GM18520 (cell line): ENCODE data around the gene CAPNS1.

ENCODE experiments used
- ATAC-seq: cut with Tn5 transposase; IDR thresholded peaks from one replicate; pipeline ENCODE4 v1.9.1; 2021; ENCODE audit not compliant: unreplicated experiment

CAPNS1 gene

DNA sequence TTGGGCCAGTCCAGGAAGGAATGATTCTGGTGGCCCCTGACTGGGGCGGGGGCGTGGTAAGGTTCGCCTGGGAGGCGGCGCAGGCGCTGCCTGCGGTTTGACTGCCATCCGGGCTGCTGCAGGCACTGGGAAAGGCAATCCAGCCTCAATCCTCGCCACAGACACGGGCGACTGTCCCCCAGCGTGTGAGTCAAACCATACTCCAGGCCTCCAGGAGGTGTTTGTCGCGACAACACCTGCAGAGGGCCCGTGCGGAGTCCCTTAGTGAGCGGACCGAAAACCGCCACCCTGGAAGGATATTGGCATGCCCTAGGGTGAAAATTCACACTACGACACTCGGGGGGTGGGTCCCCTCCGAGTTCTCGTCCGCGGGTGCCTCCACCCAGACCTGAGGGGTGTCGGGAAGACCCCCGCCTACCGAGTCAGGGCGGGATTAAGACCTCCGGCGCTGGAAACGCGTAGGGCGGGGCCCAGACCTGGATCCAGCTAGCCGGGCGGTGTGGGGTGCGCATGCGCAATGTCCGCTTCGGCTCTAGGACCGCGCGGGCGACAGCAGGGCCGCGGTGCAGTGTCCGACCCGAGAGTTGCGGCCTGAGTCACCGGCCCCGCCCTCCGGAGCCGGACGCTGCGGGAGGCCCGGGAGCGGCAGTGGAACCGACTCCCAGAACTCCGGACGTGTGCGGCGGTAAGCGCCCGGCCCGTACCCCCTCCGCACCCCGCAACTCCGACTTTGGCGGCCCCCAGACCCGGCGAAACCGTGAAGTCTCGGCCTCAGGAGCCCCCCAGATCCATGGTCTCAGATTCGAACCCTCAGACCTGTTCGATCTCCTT, at the start of gene CAPNS1:
TSS of gene CAPNS1 (plus strand) at position 594 of the 831 bp plus-strand sequence. CDS start 946 bp downstream, outside the sequence.
- peak; percentile 77 for ATAC-seq

DNA sequence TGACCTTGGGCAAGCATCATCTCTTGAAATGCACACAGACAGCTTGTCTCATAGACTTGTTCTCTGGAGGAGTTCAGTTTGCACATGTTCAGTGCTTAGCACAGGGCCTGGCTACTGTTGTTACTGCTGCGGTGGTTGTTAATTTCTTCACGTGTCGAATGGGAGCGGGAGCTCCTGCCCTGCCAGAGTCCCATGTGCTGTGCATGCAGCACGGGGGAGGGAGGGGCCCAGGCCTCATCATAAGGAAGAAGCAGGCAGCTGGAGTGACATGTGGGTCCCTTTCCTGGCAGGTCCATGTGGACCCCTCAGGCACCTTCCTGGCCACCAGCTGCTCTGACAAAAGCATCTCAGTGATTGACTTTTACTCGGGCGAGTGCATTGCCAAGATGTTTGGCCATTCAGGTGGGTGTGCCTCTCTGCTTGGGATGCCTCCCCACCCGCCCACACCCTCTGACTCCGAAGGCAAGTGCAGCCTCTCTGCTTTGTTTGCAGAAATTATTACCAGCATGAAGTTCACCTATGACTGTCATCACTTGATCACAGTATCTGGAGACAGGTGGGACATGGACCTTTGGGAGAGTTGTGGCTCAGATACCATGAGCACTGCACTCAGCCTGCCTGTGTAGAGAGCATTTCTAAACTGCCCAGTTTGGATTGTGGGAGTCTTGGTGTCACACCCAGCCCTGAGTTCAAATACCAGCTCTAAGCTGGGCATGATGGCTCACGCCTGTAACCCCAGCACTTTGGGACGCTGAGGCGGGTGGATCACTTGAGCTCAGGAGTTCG, 48.8 kb upstream of the CAPNS1 start:
- ATAC-seq: no peak

DNA sequence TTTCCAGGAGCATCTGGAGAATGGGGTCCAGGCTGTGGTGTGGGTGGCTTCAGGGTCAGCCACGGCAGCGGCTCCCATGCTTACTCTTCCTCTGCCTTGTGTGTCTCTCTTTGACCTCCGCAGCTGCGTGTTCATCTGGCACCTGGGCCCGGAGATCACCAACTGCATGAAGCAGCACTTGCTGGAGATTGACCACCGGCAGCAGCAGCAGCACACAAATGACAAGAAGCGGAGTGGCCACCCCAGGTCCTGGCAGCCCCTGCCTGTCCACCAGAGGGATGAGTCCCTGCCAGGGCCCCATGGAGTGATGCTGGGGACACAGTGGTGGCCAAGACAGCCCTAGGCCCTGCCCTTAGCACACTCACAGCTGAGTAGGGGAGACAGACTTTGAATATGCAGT, 47.3 kb upstream of the CAPNS1 start:
- no peak for ATAC-seq

DNA sequence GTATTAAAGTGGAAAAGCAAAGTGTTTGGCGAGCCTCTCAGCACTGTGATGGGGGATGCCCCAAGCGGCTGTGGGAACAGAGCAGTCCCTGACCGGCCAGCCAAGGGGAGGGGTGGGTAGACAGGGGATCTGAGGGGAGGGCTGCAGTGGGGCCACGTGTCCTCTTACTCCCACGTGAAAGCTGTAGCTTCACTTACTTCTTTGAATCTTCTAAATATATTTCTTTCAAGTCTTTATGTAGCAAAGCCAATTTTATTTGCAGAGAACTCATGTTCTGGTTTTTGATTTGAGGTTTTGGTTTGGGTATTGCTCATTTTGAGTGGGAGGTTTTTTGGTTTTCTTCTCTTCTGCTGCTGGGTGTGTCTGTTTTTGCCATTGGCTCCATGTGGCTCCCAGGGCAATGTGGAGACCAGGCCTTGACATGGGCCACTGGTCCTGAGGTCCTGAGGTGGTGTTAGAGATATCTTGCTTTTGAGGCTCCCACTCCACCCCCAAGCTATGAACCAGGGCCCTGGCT, 46.7 kb upstream of the CAPNS1 start:
- no peak for ATAC-seq

DNA sequence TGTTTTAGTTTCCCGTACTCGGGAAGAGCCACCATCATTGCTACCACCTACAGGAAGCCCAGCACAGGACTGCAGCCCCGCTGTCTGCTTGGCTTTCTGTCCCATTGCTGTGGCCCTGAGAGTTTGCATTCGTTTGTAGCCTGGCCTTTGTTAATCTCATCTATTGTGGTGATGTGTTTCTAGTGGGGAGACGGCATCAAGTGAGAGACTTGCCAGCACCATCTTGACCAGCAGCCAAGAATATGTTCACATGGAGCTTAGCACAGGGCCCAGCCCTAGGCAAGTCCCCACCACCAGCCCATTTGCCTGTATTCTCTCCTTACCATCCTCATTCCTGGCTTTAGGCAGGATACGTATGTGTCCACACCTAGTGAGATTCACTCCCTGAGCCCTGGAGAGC, 46.2 kb upstream of the CAPNS1 start:
- no peak for ATAC-seq

DNA sequence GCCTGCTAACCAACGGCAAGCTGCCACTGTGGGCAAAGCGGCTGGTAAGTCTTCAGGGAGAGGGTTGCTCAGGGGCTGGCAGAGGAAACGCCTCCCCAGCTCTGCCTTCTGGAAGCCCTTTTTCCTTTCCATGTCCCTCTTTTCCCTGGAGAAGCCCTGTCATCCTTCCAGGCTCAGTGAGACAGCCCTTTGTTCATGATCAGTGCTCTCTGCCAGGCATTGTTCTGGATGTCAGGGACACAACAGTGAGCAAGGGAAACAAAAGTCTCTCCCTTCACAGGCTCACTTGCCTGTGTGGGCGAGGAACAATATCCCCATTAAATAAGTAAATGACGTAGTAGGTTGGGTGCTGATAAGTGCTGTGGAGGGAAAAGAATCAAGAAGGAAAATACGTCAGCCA, 42.8 kb upstream of the CAPNS1 start:
- ATAC-seq: no peak

DNA sequence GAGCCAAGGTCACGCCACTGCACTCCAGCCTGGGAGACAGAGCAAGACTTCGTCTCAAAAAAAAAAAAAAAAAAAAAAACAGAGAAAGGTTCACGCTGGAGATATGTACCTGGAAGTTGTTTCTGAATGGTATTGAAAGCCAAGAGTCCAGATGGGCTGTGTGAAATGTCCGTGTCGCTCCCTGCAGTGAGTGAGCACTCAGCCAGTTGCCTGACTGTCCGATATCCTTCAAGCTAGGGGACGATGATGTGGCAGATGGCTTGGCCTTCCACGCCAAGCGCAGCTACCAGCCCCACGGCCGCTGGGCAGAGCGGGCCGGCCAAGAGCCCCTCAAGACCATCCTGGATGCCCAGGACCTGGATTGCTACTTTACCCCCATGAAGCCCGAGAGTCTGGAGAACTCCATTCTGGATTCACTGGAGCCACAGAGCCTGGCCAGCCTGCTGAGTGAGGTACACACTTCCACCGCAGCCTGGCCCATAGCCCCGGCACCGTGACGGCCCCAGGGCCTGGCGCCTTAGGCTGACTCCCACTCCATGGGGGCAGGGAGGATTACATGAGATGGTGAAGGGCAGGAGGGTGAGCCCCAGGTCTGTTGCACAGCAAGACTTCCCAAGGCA, 40.6 kb upstream of the CAPNS1 start:
- ATAC-seq: no peak

DNA sequence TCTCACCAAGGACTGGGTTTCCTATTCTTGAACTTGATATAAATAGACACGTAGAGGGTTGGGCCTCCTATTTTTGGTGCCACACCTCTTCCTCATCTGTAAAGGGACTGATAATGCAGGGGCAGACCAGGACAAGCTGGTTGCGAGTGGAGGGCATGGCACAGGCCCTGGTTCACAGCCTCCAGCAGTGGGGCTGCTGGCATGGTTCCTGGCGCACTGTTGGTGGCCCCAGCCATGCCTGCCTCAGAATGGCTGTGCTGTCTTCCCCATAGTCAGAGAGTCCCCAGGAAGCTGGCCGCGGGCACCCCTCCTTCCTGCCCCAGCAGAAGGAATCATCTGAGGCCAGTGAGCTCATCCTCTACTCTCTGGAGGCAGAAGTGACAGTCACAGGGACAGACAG, 39.4 kb upstream of the CAPNS1 start:
- no peak for ATAC-seq

DNA sequence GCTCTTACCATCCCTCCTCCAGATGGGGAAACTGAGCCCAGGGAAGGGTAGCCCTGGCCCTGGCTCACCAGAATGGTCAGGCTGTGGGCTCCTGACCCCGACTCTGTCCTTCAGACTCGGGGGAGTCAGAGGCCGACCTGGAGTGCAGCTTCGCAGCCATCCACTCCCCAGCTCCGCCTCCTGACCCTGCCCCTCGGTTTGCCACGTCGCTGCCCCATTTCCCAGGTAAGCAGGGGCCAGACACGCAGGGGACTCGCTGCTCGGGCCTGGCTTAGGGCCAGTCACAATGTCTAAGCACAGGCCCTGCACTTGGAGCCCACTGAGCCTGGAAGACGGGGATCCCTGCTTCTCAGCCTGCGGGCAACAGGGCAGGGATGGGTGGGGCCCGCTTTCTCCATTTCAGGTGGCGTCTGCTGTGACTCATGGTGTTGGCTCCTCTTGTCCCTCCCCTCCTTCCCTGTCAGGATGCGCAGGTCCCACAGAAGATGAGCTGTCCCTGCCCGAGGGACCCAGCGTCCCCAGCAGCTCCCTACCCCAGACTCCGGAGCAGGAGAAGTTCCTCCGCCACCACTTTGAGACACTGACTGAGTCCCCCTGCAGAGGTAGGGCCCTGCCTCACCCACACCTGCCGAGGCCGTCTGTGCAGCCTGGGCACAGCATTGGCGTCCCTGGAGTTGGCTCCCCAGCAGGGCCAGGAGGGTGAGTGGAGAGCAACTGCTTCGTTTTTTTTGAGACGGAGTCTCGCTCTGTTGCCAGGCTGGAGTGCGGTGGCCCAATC, 38.1 kb upstream of the CAPNS1 start:
- no peak for ATAC-seq

DNA sequence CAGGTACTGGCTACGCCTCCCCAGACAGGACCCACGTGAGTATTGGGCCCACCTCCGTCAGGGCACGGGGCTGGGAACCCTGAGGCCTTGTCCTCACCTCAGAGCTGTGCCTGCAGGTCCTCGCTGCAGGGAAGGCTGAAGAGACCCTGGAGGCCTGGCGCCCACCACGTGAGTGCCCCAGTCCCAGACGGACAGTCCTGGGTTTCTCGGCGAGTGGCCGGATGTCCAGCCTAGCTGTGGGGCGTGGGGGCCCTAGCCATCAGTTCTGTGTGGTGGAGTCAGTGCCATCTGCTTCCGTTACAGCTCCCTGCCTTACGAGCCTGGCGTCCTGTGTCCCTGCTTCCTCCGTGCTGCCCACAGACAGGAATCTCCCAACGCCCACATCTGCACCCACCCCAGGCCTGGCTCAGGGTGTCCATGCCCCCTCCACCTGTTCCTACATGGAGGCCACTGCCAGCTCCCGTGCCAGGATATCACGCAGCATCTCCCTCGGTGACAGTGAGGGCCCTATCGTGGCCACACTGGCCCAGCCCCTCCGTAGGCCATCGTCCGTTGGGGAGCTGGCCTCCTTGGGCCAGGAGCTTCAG, 36.7 kb upstream of the CAPNS1 start:
- ATAC-seq: no peak

DNA sequence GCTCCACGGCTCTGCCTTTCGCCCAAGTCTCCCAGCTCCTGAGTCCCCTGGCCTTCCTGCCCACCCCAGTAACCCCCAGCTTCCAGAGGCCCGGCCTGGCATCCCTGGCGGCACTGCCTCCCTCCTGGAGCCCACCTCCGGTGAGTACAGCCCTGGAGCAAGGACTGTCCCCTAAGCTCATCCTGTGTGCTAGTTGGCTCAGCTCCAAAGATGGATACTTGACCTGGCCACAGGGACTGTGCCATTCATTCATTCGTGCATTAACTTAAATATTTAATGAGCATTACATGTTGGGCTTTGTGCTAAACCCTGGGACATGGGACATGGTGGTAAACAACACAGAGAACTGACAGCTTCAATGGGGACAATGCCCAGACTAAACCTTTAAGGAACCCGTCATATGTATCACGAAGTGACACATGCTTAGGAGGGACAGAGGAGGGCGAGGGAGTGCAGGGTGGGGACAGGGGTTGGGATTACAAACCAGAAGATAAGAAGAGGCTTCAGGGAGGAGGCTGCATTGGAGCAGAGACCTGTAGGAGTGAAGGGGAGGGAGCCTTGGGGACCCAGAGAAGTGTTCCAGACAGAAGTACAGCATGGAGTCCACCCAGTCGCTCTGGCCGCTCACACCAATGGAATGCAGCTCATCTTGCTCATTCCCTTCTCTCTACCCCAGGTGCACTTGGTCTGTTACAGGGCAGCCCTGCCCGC, 35.9 kb upstream of the CAPNS1 start:
- ATAC-seq: no peak

DNA sequence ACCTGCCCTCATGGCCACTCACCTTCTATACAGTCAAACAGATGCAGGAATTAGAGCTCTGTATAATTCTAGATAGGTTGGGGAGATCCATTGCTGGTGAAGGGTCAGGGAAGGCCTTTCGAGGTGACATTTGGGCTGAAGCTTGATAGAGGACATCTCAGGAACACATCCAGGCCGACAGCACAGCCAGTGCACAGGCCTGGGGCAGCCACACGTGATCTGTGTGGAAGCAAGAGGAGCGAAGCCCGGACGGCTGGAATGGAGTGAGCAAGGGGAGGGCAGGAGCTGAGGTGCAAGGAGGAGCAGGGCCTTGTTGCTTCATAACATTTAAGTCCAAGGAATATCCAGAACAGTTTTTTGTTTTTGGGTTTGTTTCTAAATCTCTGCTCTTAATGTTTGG, 33.4 kb upstream of the CAPNS1 start:
- ATAC-seq: no peak

DNA sequence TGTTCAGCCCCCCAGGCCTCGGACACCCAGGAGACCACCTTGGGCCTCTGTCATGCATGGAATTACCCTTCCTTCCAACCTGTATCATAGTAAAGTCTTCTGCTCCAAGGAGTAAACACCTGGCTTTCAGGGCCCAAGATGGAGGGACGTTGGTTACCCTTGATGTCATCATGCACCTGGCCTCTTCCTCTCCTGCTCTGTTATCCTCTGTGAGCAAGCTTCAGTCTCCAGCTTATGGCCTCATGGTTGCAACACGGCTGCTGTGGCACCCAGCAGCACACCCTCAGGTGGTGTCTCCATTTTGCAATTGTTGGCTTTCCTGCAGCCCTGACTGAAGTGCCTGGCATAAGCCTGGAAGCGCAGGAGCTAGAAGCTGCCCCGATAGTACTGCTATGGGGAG, 32.9 kb upstream of the CAPNS1 start:
- no peak for ATAC-seq

DNA sequence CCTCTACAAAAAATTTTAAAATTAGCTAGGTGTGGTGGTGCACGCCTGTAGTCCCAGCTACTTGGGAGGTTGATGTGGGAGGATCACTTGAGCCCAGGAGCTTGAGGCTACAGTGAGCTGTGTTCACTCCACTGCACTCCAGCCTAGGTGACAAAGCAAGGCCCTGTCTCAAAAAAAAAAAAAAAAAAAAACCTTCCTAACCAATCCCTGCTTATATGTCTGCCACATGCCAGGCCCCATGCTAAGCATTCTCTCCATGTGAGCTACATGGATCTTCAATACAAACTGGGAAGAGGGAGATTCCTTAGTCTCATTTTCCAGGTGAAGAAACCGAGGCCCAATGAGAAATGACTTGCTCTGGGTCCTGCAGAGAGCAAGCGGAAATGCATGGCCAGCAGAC, 31.2 kb upstream of the CAPNS1 start:
- no peak for ATAC-seq

DNA sequence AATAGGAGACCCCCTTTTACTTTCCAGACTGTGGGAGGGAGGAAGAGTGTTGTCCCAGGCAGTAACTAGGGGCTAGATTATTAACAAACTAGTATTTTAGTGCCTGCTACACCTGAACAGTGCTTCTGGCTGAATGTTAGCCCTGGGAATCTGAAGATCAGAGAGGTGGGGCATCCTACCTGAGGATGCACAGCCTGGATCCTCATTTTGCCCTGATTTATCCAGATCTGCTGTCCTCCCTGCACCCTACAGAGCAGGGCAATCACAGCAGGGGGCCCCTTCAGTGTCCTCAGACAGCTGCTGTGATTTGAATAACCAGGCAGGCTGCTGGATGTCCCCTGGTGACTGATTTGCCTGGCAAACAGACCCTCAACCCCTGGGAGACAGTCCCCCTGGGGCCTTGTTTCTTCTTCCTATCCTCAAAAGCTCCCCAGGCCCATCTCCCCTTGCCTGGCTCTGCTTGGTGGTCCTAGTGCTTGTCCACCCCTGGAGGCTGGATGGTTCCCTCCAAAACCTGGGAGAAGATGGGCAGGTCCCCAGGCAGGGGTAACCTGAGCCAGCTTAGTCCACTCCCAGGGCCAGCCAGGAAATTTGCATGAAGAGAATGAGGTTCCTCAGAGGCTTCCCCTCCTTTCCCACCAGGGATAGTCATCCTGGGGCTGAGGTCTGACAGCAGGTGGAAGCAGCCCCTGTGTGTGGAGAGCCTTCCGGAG, 29.2 kb upstream of the CAPNS1 start, which contains the start of gene OVOL3:
TSS of gene OVOL3 (plus strand) at position 657 of the 713 bp plus-strand sequence. CDS start 60 bp downstream, outside the sequence.
- no peak for ATAC-seq

DNA sequence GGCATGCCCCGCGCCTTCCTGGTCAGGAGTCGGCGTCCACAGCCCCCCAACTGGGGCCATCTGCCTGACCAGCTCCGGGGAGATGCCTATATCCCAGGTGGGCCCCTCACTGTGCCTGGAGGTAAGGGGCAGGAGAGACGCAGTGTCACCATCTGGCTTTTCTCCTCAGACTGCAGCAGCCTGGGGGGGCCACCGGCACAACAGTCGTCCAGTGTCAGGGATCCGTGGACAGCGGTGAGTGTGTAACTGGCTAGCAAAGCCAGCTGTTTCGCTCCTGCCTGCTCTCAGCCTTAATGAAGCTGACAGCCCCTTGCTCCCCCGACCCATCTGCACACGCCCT, 28.7 kb upstream of the CAPNS1 start:
- no peak for ATAC-seq

DNA sequence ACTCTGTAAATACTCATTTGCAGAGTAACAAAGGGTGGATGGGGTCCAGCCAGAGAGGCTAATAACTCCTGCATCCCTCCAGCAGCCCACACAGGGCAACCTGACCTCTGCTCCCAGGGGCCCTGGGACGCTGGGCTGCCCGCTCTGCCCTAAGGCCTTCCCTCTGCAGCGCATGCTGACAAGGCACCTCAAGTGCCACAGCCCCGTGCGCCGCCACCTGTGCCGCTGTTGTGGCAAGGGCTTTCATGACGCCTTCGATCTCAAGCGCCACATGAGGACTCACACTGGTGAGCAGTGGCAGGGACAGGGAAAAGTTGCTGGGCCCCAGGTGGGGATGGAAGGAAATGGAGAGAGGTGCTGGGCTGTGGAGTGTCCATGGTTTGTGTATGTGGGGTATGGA, 27.2 kb upstream of the CAPNS1 start:
- ATAC-seq: no peak

DNA sequence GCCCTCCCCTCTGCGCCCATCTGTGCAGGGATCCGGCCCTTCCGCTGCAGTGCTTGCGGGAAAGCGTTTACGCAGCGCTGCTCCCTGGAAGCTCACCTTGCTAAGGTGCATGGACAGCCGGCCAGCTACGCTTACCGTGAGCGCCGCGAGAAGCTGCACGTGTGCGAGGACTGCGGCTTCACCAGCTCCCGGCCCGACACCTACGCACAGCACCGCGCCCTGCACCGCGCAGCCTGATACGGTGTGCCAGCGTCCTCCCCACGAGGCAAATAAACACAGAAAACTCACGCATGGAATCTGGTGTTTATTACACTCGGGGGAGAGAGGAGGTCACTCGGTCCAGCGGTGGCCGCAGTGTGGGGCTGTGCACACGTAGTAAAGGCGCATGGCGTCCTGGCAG, 26.4 kb upstream of the CAPNS1 start:
- no peak for ATAC-seq
